Peyer's patch (tissue), 4 donors: ENCODE data around the gene WAPL.

Source experiments
- POLR2A ChIP-seq, 2 donors: fragments of 450-650 bp; IDR thresholded peaks; one replicate each; pipeline ENCODE4 v1.5.1; 2017; ENCODE audit warnings: antibody characterized with exemption in 2 of 2, mild to moderate bottlenecking in 2 of 2, moderate library complexity in 2 of 2
- TF ChIP-seq, protein P1 (sequence below), 6 experiments: fragments of 450-650 bp in 4 of 6; fragments of 200-600 bp in 2 of 6; sonication (generic) in 1 of 6; IDR thresholded peaks; one replicate each; pipeline ENCODE4 v1.5.1; 2017 to 2019; ENCODE audit warnings: antibody characterized with exemption in 6 of 6, mild to moderate bottlenecking in 3 of 6, moderate library complexity in 1 of 6

DNA sequence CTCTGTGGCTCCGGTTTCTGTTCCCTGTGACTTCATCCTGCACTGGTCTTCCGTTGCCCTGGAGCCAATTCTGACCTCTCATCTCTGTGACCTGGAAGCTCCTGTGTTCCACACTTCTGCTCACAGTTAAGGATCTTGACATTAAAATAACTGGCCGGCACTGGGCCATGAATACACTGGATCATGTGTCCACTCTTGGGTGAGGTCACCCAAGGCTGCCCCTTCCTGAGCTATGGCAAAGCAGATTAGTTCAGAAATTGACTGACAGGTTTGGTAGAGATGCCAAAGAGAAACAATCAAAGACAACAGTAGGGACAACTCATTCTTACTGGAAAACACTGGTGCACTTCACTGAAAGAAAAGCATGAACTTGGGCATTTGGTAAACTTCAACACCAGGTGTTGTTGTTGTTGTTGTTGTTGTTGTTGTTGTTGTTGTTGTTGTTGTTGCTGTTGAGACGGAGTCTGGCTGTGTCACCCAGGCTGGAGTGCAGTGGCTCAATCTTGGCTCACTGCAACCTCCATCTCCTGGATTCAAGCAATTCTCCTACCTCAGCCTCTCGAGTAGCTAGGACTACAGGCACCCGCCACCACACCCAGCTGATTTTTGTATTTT lies 118.3 kb downstream of the WAPL start:
- TF ChIP-seq, protein P1, sequence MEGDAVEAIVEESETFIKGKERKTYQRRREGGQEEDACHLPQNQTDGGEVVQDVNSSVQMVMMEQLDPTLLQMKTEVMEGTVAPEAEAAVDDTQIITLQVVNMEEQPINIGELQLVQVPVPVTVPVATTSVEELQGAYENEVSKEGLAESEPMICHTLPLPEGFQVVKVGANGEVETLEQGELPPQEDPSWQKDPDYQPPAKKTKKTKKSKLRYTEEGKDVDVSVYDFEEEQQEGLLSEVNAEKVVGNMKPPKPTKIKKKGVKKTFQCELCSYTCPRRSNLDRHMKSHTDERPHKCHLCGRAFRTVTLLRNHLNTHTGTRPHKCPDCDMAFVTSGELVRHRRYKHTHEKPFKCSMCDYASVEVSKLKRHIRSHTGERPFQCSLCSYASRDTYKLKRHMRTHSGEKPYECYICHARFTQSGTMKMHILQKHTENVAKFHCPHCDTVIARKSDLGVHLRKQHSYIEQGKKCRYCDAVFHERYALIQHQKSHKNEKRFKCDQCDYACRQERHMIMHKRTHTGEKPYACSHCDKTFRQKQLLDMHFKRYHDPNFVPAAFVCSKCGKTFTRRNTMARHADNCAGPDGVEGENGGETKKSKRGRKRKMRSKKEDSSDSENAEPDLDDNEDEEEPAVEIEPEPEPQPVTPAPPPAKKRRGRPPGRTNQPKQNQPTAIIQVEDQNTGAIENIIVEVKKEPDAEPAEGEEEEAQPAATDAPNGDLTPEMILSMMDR (IDR thresholded peaks at IDR 0.05) = no peak
- no peak for TF ChIP-seq POLR2A (IDR thresholded peaks at IDR 0.05)
